ENCODE data around the gene RPS6KL1.

The RPS6KL1 gene

DNA sequence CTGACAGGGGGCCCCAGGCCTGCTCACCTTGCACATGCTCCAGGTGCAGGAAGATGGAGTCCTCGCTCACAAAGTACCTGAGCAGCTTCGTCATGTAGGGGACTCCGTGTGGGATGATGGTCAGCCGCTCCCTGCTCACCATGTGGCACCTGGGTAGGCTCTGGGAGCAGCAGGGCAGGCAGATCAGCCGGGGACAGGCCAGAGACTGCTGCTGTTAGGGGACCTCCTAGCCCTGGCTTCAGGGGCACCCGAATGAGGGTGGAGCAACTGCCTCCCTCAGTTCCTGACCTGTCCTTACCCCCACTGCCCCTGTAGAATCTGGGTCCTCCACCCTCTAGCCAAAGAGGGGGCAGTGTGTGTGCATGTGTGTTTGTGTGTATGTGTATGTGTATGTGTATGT is 11.8 kb downstream of the RPS6KL1 start:
- Histone ChIP-seq H3K4me3 (ENCODE audit: low read length) (no peak overlapping the region), H3K4me1 (ENCODE audit: insufficient read depth, low read length) (no peaks in the 10 kb centered on the region), H3K36me3 (ENCODE audit: insufficient read depth, low read length) (peaks cover 7% of the 10 kb centered on the region), H2AFZ (ENCODE audit: low read depth, low read length) (no peak overlapping the region), H3K27me3 (ENCODE audit: insufficient read depth, low read length) (no peaks in the 10 kb centered on the region), H3K9me3 (ENCODE audit: low read length) (no peaks in the 10 kb centered on the region)

DNA sequence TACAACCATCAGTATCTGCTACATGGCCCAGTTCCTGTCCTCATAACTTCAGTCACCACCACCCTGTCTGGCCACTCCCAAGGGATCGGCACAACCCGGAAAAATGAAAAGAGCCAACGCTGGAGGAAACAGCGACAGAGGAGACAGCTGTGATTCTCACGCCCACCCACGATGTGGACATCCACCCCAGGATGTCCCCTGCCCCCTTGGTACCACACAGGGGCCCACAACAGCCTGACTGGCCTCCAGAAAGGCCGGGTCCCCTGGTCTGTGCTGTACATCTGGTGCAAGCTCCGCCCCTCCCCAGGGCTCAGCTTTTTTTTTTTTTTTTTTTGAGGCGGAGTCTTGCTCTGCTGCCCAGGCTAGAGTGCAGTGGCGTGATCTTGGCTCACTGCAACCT is 12.5 kb downstream of the RPS6KL1 start:
- Histone ChIP-seq H3K4me3 (ENCODE audit: low read length) (no peak overlapping the region), H3K9me3 (ENCODE audit: low read length) (no peaks in the 10 kb centered on the region), H3K27me3 (ENCODE audit: insufficient read depth, low read length) (no peaks in the 10 kb centered on the region), H2AFZ (ENCODE audit: low read depth, low read length) (no peak overlapping the region), H3K36me3 (ENCODE audit: insufficient read depth, low read length) (peaks cover 7% of the 10 kb centered on the region), H3K4me1 (ENCODE audit: insufficient read depth, low read length) (no peaks in the 10 kb centered on the region)

GRCh38 chr14:74909911-74910310 is 13.1 kb downstream of the RPS6KL1 start:
- H3K36me3 ChIP-seq (ENCODE audit: insufficient read depth, low read length) = peaks cover 7% of the 10 kb centered on the region
- H2AFZ ChIP-seq (ENCODE audit: low read depth, low read length) = no peak overlapping the region
- no peaks in the 10 kb centered on the region for H3K27me3 ChIP-seq (ENCODE audit: insufficient read depth, low read length)
- no peaks in the 10 kb centered on the region for H3K9me3 ChIP-seq (ENCODE audit: low read length)
- H3K4me3 ChIP-seq (ENCODE audit: low read length) = no peak overlapping the region
- H3K4me1 ChIP-seq (ENCODE audit: insufficient read depth, low read length) = no peaks in the 10 kb centered on the region

DNA sequence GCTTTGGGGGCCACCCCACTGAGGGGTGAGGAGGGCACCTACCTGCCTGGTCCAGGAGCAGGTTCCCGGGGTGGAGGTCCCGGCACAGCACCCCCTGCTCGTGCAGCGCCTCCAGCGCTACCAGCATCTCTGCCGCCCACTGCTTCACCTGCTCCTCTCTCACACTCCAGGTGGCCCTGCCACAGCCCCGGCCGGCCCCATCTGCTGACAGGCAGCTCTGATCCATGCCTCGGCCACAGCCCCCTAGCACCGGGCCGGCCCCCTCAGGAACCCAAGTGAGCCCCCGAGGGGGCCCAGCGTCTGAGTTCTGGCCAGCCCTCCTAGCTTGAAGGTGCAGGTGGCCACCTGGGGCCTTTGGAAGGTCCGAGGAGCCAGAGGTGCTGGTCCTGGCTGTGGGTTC is 13.6 kb downstream of the RPS6KL1 start:
- peaks cover 7% of the 10 kb centered on the region for H3K36me3 ChIP-seq (ENCODE audit: insufficient read depth, low read length)
- H3K9me3 ChIP-seq (ENCODE audit: low read length) = no peaks in the 10 kb centered on the region
- H3K4me3 ChIP-seq (ENCODE audit: low read length) = no peak overlapping the region
- H3K4me1 ChIP-seq (ENCODE audit: insufficient read depth, low read length) = no peaks in the 10 kb centered on the region
- no peak overlapping the region for H2AFZ ChIP-seq (ENCODE audit: low read depth, low read length)
- no peaks in the 10 kb centered on the region for H3K27me3 ChIP-seq (ENCODE audit: insufficient read depth, low read length)

- peaks cover 7% of the 10 kb centered on the region for H3K36me3 ChIP-seq (ENCODE audit: insufficient read depth, low read length)
- no peak overlapping the region for H3K4me3 ChIP-seq (ENCODE audit: low read length)
- no peaks in the 10 kb centered on the region for H3K27me3 ChIP-seq (ENCODE audit: insufficient read depth, low read length)
- no peaks in the 10 kb centered on the region for H3K9me3 ChIP-seq (ENCODE audit: low read length)
- H3K4me1 ChIP-seq (ENCODE audit: insufficient read depth, low read length) = no peaks in the 10 kb centered on the region
- H2AFZ ChIP-seq (ENCODE audit: low read depth, low read length) = no peak overlapping the region
Observed at GRCh38 chr14:74908861-74909341, 14.2 kb downstream of the RPS6KL1 start.

DNA sequence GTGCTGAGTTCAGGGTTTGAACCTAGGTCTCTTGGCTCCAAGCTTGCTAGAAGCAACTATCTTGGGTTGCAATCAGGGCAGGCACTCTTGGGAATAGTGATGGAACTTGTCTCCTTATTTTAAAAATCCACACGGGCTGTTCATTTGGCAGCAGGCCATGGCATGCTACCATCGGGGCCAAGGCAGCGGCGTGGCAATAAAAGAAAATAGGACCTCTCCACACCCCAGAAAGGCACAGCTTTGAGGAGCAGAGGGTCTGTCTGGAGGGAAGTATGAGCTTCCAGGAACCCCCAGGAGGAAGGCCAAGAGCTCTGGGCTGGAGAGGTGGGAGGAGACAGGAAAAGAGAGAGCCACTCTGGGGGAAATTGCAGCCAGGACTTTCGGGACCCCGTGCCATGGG is 15.3 kb downstream of the RPS6KL1 start:
- Histone ChIP-seq H3K4me1 (ENCODE audit: insufficient read depth, low read length) (no peaks in the 10 kb centered on the region), H3K4me3 (ENCODE audit: low read length) (no peak overlapping the region), H3K36me3 (ENCODE audit: insufficient read depth, low read length) (peaks cover 15% of the 10 kb centered on the region), H2AFZ (ENCODE audit: low read depth, low read length) (no peak overlapping the region), H3K9me3 (ENCODE audit: low read length) (no peaks in the 10 kb centered on the region), H3K27me3 (ENCODE audit: insufficient read depth, low read length) (no peaks in the 10 kb centered on the region)

GRCh38 chr14:74906925-74907521 is 16.0 kb downstream of the RPS6KL1 start:
- Histone ChIP-seq H3K27me3 (ENCODE audit: insufficient read depth, low read length) (no peaks in the 10 kb centered on the region), H3K9me3 (ENCODE audit: low read length) (no peaks in the 10 kb centered on the region), H3K4me1 (ENCODE audit: insufficient read depth, low read length) (no peaks in the 10 kb centered on the region), H3K36me3 (ENCODE audit: insufficient read depth, low read length) (peaks cover 22% of the 10 kb centered on the region), H2AFZ (ENCODE audit: low read depth, low read length) (no peak overlapping the region), H3K4me3 (ENCODE audit: low read length) (no peak overlapping the region)

- Histone ChIP-seq H3K4me3 (ENCODE audit: low read length) (no peak overlapping the region), H3K36me3 (ENCODE audit: insufficient read depth, low read length) (peaks cover 36% of the 10 kb centered on the region), H3K4me1 (ENCODE audit: insufficient read depth, low read length) (no peaks in the 10 kb centered on the region), H3K27me3 (ENCODE audit: insufficient read depth, low read length) (no peaks in the 10 kb centered on the region), H2AFZ (ENCODE audit: low read depth, low read length) (no peak overlapping the region), H3K9me3 (ENCODE audit: low read length) (no peaks in the 10 kb centered on the region)
Observed at GRCh38 chr14:74905595-74906142, 17.4 kb downstream of the RPS6KL1 start.

DNA sequence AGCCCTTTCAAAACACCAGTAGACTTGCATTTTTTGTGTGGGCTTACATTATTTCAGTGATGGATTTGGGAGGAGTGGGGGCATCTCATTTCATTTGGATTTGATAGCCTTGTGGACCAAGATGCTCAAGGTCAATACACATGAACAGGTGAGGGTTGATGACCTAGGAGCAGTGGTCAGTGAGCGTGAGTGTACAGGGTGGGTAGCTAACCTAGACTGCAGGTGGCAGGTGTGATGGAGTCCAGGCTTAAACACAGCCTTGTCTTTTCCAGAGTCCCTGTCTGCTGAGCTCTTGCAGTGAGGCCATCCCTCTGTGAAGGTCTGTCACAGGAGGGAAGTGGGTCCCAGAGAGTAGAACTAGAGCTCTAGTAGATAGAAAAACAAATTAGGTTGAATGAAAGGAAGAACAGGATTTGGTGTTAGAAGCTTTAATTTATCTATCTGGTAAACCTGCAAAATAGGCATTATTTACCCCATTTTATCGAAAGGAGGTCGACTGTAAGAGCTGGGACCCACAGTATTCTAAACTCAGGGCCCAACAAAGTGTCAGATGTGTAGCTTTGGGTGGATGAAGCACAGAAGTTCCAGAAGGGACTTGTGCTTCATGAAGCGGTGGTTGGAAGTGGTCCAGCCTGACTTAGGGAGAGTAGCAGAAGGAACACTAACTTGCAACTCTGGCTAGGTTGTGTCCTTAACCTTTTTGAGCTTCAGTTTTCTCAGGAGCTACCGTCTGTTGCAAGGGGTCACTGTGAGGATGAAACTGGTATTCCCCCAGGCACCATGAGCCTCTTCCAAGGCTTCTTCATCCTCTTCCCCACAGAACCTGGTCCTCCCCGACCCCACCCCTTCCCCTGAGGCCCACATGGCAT is 18.2 kb downstream of the RPS6KL1 start:
- H3K4me1 ChIP-seq (ENCODE audit: insufficient read depth, low read length) = no peaks in the 10 kb centered on the region
- no peaks in the 10 kb centered on the region for H3K27me3 ChIP-seq (ENCODE audit: insufficient read depth, low read length)
- no peak overlapping the region for H3K4me3 ChIP-seq (ENCODE audit: low read length)
- no peaks in the 10 kb centered on the region for H3K9me3 ChIP-seq (ENCODE audit: low read length)
- no peak overlapping the region for H2AFZ ChIP-seq (ENCODE audit: low read depth, low read length)
- H3K36me3 ChIP-seq (ENCODE audit: insufficient read depth, low read length) = peaks cover 44% of the 10 kb centered on the region

DNA sequence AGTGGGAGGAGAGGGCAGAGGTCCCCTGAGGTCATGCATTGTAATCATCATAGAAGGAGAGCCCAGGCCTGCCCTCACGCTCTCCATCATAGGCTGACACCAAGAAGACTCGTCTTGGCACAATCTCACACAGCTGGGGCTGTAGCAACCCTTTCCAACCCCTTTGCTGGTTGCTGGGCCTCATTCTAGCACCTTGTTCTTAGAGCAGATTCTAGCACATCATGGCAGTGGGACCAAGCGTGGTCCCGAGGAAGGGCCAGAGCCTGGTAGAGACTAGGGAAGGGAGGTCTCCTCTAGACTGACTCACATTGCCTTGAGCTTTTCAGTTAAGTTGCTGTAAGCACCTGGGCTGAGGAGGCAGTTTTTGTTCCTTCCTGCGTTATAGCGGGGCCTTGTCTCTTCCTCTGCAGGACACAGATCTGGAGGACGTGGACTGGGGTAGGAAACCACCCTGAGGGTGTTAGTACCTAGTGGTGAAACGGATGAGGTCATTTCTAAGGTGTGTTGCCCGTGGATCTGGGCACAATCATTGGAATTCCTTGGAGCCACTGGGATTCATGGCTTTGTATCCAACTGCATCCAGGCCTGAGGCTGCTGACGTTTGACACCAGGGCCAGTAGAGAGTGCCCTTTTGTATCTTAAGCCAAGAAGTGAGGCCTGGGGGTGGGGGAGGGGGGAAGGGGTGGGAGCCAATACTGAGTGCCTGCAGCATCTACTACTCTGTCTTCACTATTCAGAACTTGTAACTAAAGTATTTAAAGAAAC is 19.9 kb downstream of the RPS6KL1 start:
- H3K36me3 ChIP-seq (ENCODE audit: insufficient read depth, low read length) = peaks cover 61% of the 10 kb centered on the region
- no peaks in the 10 kb centered on the region for H3K4me1 ChIP-seq (ENCODE audit: insufficient read depth, low read length)
- no peaks in the 10 kb centered on the region for H3K9me3 ChIP-seq (ENCODE audit: low read length)
- H3K4me3 ChIP-seq (ENCODE audit: low read length) = no peak overlapping the region
- no peak overlapping the region for H2AFZ ChIP-seq (ENCODE audit: low read depth, low read length)
- no peaks in the 10 kb centered on the region for H3K27me3 ChIP-seq (ENCODE audit: insufficient read depth, low read length)

- no peaks in the 10 kb centered on the region for H3K4me1 ChIP-seq (ENCODE audit: insufficient read depth, low read length)
- H3K36me3 ChIP-seq (ENCODE audit: insufficient read depth, low read length) = peaks cover 96% of the 10 kb centered on the region
- H2AFZ ChIP-seq (ENCODE audit: low read depth, low read length) = no peak overlapping the region
- H3K4me3 ChIP-seq (ENCODE audit: low read length) = no peak overlapping the region
- no peaks in the 10 kb centered on the region for H3K27me3 ChIP-seq (ENCODE audit: insufficient read depth, low read length)
- H3K9me3 ChIP-seq (ENCODE audit: low read length) = no peaks in the 10 kb centered on the region
Observed at GRCh38 chr14:74898694-74899093, 24.4 kb downstream of the RPS6KL1 start.

GRCh38 chr14:74898083-74898482 is 25.0 kb downstream of the RPS6KL1 start:
- Histone ChIP-seq H3K36me3 (ENCODE audit: insufficient read depth, low read length) (peaks cover 98% of the 10 kb centered on the region), H3K27me3 (ENCODE audit: insufficient read depth, low read length) (no peaks in the 10 kb centered on the region), H2AFZ (ENCODE audit: low read depth, low read length) (no peak overlapping the region), H3K4me1 (ENCODE audit: insufficient read depth, low read length) (no peaks in the 10 kb centered on the region), H3K9me3 (ENCODE audit: low read length) (no peaks in the 10 kb centered on the region), H3K4me3 (ENCODE audit: low read length) (no peak overlapping the region)

DNA sequence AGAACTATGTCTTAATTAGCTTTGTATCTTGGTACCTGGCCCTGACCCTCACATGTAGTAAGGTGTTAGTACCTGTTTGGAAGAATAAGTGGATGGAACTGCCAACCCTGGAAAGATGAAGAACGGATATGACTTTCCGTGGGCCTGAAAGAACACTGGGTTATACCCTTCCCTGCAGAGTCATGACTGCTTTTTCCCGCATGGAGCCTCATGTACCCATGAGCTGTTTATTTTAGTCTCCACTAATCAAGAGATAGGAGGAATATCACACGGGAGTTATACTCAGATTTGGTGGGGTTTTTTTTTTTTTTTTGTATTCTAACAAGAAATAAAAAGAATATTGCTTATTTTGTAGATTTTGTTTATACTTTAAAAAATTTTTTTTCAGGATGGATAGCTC is 25.4 kb downstream of the RPS6KL1 start:
- H3K4me1 ChIP-seq (ENCODE audit: insufficient read depth, low read length) = no peaks in the 10 kb centered on the region
- no peak overlapping the region for H3K4me3 ChIP-seq (ENCODE audit: low read length)
- no peaks in the 10 kb centered on the region for H3K9me3 ChIP-seq (ENCODE audit: low read length)
- peaks cover 98% of the 10 kb centered on the region for H3K36me3 ChIP-seq (ENCODE audit: insufficient read depth, low read length)
- H2AFZ ChIP-seq (ENCODE audit: low read depth, low read length) = no peak overlapping the region
- H3K27me3 ChIP-seq (ENCODE audit: insufficient read depth, low read length) = no peaks in the 10 kb centered on the region

Data from neuron (in vitro differentiated cells).